HepG2 (cell line): ENCODE data around the gene POLE3. TPM values are rescaled to one million over a fixed set of nuclear protein-coding genes. Genes with fewer than 3 reads are reported as not detected.

Experiments
- ATF1 ChIP-seq: IDR thresholded peaks from 2 replicates; pipeline ENCODE4 v1.6.1; 2016; ENCODE audit warnings: mild to moderate bottlenecking, control low read depth
- ATRX ChIP-seq: sonication (generic); formaldehyde crosslinking; IDR thresholded peaks from 2 replicates; pipeline ENCODE4 v1.4.0; 2020; ENCODE audit warnings: missing genetic modification reagents, borderline replicate concordance
- HOXA5 ChIP-seq: sonication (generic); formaldehyde crosslinking; IDR thresholded peaks from 2 replicates; pipeline ENCODE4 v1.4.0; 2020; ENCODE audit warnings: missing genetic modification reagents
- KLF9 ChIP-seq: IDR thresholded peaks from 2 replicates; pipeline ENCODE4 v1.6.1; 2016; ENCODE audit warnings: low read depth
- MBNL3 ChIP-seq: fragments of 250-450 bp; sonication (Bioruptor Pico); conservative IDR thresholded peaks from 2 replicates; pipeline ENCODE4 v1.8.0; 2022; ENCODE audit warnings: mild to moderate bottlenecking, inconsistent platforms
- POGZ ChIP-seq: sonication (generic); formaldehyde crosslinking; IDR thresholded peaks from 2 replicates; pipeline ENCODE4 v1.4.0; 2020; ENCODE audit warnings: mild to moderate bottlenecking, missing genetic modification reagents
- REXO4 ChIP-seq: sonication (generic); formaldehyde crosslinking; IDR thresholded peaks from 2 replicates; pipeline ENCODE4 v1.8.0; 2022; ENCODE audit warnings: missing genetic modification reagents, mild to moderate bottlenecking, borderline replicate concordance
- RNF2 ChIP-seq: fragments of 450-650 bp; conservative IDR thresholded peaks from 2 replicates; pipeline ENCODE4 v1.6.1; 2016; ENCODE audit warnings: low read depth
- SP1 ChIP-seq, 2 experiments: fragments of 450-650 bp in 1 of 2; sonication (generic) in 1 of 2; formaldehyde crosslinking in 1 of 2; IDR thresholded peaks; 2 replicates each; pipeline versions ENCODE4 v1.4.0 to v1.6.1; 2016 to 2020; ENCODE audit warnings: missing genetic modification reagents in 1 of 2
- THAP9 ChIP-seq: sonication (generic); formaldehyde crosslinking; IDR thresholded peaks from 2 replicates; pipeline ENCODE4; 2020; ENCODE audit warnings: missing genetic modification reagents, mild to moderate bottlenecking, borderline replicate concordance
- U2AF2 ChIP-seq: fragments of 200-400 bp; formaldehyde crosslinking; IDR thresholded peaks from 2 replicates; pipeline ENCODE4 v1.6.1; 2017; ENCODE audit warnings: low read depth, mild to moderate bottlenecking, low read length
- YY1 ChIP-seq: IDR thresholded peaks from 2 replicates; pipeline ENCODE4 v1.6.1; 2011; ENCODE audit warnings: low read length, low read depth, moderate library complexity, mild to moderate bottlenecking; ENCODE audit not compliant: insufficient read depth, insufficient replicate concordance
- ZBTB25 ChIP-seq: IDR thresholded peaks from 2 replicates; pipeline ENCODE4 v1.6.1; 2018; ENCODE audit warnings: missing genetic modification reagents
- ZNF10 ChIP-seq: sonication (generic); formaldehyde crosslinking; IDR thresholded peaks from 2 replicates; pipeline ENCODE4 v1.4.0; 2020; ENCODE audit warnings: mild to moderate bottlenecking, low read depth, missing genetic modification reagents, borderline replicate concordance
- ZNF335 ChIP-seq: sonication (generic); formaldehyde crosslinking; IDR thresholded peaks from 2 replicates; pipeline ENCODE4 v1.4.0; 2020; ENCODE audit warnings: missing genetic modification reagents
- ZNF343 ChIP-seq: sonication (generic); formaldehyde crosslinking; IDR thresholded peaks from 2 replicates; pipeline ENCODE4 v1.4.0; 2020; ENCODE audit warnings: mild to moderate bottlenecking, missing genetic modification reagents
- ZNF850 ChIP-seq: sonication (generic); formaldehyde crosslinking; conservative IDR thresholded peaks from 2 replicates; pipeline ENCODE4 v1.9.0; 2021; ENCODE audit warnings: mild to moderate bottlenecking, missing genetic modification reagents
- polyA plus RNA-seq, 8 experiments: library from polyadenylated mRNA; depleted of rRNA in 3 of 8; stranded (reverse) in 7 of 8; unstranded in 1 of 8; fragments of >200 nt; fragmentation: Illumina TruSeq in 4 of 8; extraction: Trizol in 4 of 8; gene quantifications; 2 replicates each; pipeline versions ENCODE4 v1.2.1 to v1.2.3, GENCODE V29; 2011 to 2016; ENCODE audit warnings: low read depth in 4 of 8, missing spikeins in 1 of 8, mixed read lengths in 1 of 8; ENCODE audit not compliant: insufficient read depth in 1 of 8
- total RNA-seq, 5 experiments: library from RNA; depleted of rRNA; stranded (reverse); fragments of >200 nt; fragmentation: Illumina TruSeq; extraction: Trizol; gene quantifications; 2 replicates each; pipeline ENCODE4 v1.2.3, GENCODE V29; 2016; ENCODE audit warnings: low read depth in 1 of 5
- TF ChIP-seq, protein P1 (sequence below): sonication (generic); formaldehyde crosslinking; IDR thresholded peaks from one replicate; pipeline ENCODE4 v1.5.1; 2020; ENCODE audit warnings: mild to moderate bottlenecking, missing genetic modification reagents; ENCODE audit errors: not compliant biosample characterization

The POLE3 gene
- total and polyA plus RNA-seq, 2 of the 13 experiments (the other 11 are each of a cell fraction or from before 2014, with no cell fraction given): 36.0 to 77.2 TPM

- no peak for TF ChIP-seq KLF9 (CRISPR knock-in tag)
- TF ChIP-seq ZNF343: no peak
- no peak for TF ChIP-seq ATRX (CRISPR knock-in tag)
- no peak for TF ChIP-seq POGZ (CRISPR knock-in tag)
- TF ChIP-seq ZNF335: 0 out of 2 replicates have a peak, but pooled peaks have one; percentile 16
- no peak for TF ChIP-seq RNF2
- no peak for TF ChIP-seq ZNF10
- TF ChIP-seq, protein P1, sequence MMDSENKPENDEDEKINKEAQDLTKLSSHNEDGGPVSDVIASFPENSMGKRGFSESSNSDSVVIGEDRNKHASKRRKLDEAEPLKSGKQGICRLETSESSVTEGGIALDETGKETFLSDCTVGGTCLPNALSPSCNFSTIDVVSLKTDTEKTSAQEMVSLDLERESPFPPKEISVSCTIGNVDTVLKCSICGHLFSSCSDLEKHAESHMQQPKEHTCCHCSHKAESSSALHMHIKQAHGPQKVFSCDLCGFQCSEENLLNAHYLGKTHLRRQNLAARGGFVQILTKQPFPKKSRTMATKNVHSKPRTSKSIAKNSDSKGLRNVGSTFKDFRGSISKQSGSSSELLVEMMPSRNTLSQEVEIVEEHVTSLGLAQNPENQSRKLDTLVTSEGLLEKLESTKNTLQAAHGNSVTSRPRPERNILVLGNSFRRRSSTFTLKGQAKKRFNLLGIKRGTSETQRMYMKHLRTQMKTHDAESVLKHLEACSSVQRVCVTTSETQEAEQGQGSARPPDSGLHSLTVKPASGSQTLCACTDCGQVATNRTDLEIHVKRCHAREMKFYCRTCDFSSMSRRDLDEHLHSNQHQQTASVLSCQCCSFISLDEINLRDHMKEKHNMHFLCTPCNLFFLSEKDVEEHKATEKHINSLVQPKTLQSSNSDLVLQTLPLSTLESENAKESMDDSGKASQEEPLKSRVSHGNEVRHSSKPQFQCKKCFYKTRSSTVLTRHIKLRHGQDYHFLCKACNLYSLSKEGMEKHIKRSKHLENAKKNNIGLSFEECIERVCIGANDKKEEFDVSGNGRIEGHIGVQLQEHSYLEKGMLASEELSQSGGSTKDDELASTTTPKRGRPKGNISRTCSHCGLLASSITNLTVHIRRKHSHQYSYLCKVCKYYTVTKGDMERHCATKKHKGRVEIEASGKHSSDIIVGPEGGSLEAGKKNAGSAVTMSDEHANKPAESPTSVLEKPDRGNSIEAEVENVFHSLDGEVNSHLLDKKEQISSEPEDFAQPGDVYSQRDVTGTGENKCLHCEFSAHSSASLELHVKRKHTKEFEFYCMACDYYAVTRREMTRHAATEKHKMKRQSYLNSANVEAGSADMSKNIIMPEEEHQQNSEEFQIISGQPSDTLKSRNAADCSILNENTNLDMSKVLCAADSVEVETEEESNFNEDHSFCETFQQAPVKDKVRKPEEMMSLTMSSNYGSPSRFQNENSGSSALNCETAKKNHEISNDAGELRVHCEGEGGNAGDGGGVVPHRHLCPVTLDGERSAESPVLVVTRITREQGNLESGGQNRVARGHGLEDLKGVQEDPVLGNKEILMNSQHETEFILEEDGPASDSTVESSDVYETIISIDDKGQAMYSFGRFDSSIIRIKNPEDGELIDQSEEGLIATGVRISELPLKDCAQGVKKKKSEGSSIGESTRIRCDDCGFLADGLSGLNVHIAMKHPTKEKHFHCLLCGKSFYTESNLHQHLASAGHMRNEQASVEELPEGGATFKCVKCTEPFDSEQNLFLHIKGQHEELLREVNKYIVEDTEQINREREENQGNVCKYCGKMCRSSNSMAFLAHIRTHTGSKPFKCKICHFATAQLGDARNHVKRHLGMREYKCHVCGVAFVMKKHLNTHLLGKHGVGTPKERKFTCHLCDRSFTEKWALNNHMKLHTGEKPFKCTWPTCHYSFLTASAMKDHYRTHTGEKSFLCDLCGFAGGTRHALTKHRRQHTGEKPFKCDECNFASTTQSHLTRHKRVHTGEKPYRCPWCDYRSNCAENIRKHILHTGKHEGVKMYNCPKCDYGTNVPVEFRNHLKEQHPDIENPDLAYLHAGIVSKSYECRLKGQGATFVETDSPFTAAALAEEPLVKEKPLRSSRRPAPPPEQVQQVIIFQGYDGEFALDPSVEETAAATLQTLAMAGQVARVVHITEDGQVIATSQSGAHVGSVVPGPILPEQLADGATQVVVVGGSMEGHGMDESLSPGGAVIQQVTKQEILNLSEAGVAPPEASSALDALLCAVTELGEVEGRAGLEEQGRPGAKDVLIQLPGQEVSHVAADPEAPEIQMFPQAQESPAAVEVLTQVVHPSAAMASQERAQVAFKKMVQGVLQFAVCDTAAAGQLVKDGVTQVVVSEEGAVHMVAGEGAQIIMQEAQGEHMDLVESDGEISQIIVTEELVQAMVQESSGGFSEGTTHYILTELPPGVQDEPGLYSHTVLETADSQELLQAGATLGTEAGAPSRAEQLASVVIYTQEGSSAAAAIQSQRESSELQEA (CRISPR knock-in tag): no peak
- TF ChIP-seq ATF1 (CRISPR knock-in tag): no peak
- no peak for TF ChIP-seq MBNL3 (CRISPR knock-in tag)
- no peak for TF ChIP-seq ZNF850 (CRISPR knock-in tag)
- no peak for TF ChIP-seq HOXA5 (CRISPR knock-in tag)
- no peak for TF ChIP-seq REXO4 (CRISPR knock-in tag)
- no peak for TF ChIP-seq THAP9
- TF ChIP-seq YY1: no peak
- TF ChIP-seq ZBTB25 (CRISPR knock-in tag): no peak
- no peak for TF ChIP-seq SP1 (IDR thresholded peaks at IDR 0.05)
- no peak for TF ChIP-seq SP1 (CRISPR knock-in tag; IDR thresholded peaks at IDR 0.05)
- no peak for TF ChIP-seq U2AF2
Observed at GRCh38 chr9:113454914-113455761, 44.7 kb upstream of the POLE3 start (continued).
